PC-9 (cell line): Measurements from ENCODE around the gene ZSCAN5A. TPM values are rescaled to one million over a fixed set of nuclear protein-coding genes. Genes with fewer than 3 reads are reported as not detected.

Source experiments
- BruUV-seq: library from RNA; stranded (reverse); fragments of 400-500 nt; replicated peaks from 2 replicates; lab custom pipeline; 2021; lab: Mats Ljungman, UMichigan
- CTCF ChIA-PET: fragments of 300-600 bp; sonication (Branson Sonifier 250); formaldehyde crosslinking; loops from one replicate; lab custom pipeline; 2022; ENCODE audit warnings: antibody characterized with exemption; lab: Charles Lee
- POLR2A ChIA-PET: fragments of 300-600 bp; sonication (Branson Sonifier 250); formaldehyde crosslinking; loops from one replicate; lab custom pipeline; 2022; ENCODE audit warnings: antibody characterized with exemption; ENCODE audit not compliant: unreplicated experiment; lab: Charles Lee
- DNase-seq, 2 experiments: peaks; one replicate each; pipeline versions ENCODE4 v3.0.0 to v3.0.0-alpha.2; 2015 to 2022; ENCODE audit warnings: mixed read lengths in 1 of 2
- H2AFZ ChIP-seq: fragments of 200-600 bp; sonication (generic); 2 replicates; pipeline ENCODE4 v1.8.1; 2017; ENCODE audit warnings: antibody characterized with exemption
- H3F3A ChIP-seq: fragments of 200-600 bp; sonication (generic); 2 replicates; pipeline ENCODE4 v1.8.1; 2017; ENCODE audit warnings: antibody characterized with exemption, mild to moderate bottlenecking, low read depth; ENCODE audit not compliant: insufficient read depth
- H3K27ac ChIP-seq: fragments of 200-600 bp; sonication (generic); 2 replicates; pipeline ENCODE4 v1.6.1; 2016; ENCODE audit warnings: mixed run types
- H3K27me3 ChIP-seq: fragments of 200-600 bp; sonication (generic); 2 replicates; pipeline ENCODE4 v1.6.1; 2016; ENCODE audit warnings: low read depth, mixed run types; ENCODE audit not compliant: insufficient read depth
- H3K36me3 ChIP-seq: fragments of 200-600 bp; sonication (generic); 2 replicates; pipeline ENCODE4 v1.6.1; 2016; ENCODE audit warnings: low read depth, mixed run types
- H3K4me1 ChIP-seq: fragments of 200-600 bp; sonication (generic); replicated peaks from 2 replicates; pipeline ENCODE4 v1.6.1; 2016; ENCODE audit warnings: mixed run types; ENCODE audit not compliant: insufficient read depth
- H3K4me2 ChIP-seq: fragments of 200-600 bp; sonication (generic); 2 replicates; pipeline ENCODE4 v1.6.1; 2017; ENCODE audit warnings: mixed run types
- H3K4me3 ChIP-seq: fragments of 200-600 bp; sonication (generic); 2 replicates; pipeline ENCODE4 v1.6.1; 2016; ENCODE audit warnings: mixed run types
- H3K79me2 ChIP-seq: fragments of 200-600 bp; sonication (generic); 2 replicates; pipeline ENCODE4 v1.6.1; 2017; ENCODE audit warnings: low read depth, mixed run types
- H3K9me2 ChIP-seq: fragments of 200-600 bp; sonication (generic); 2 replicates; pipeline ENCODE4 v1.8.1; 2017; ENCODE audit warnings: mild to moderate bottlenecking; ENCODE audit not compliant: insufficient read depth
- H3K9me3 ChIP-seq: fragments of 200-600 bp; sonication (generic); 2 replicates; pipeline ENCODE4 v1.8.1; 2016; ENCODE audit warnings: low read depth; ENCODE audit not compliant: insufficient read depth
- H4K20me1 ChIP-seq: fragments of 200-600 bp; sonication (generic); 2 replicates; pipeline ENCODE4 v1.8.1; 2017; ENCODE audit not compliant: insufficient read depth
- CTCF ChIP-seq: fragments of 200-600 bp; sonication (generic); conservative IDR thresholded peaks from 2 replicates; pipeline ENCODE4 v1.6.1; 2017; ENCODE audit warnings: mixed run types, antibody characterized with exemption, mild to moderate bottlenecking, moderate library complexity
- EZH2 ChIP-seq: fragments of 200-600 bp; sonication (generic); IDR thresholded peaks from 2 replicates; pipeline ENCODE4 v1.8.0; 2017; ENCODE audit warnings: antibody characterized with exemption, low read depth
- intact Hi-C: fragments of 100-400 bp; cut with micrococcal nuclease; formaldehyde crosslinking; loops from one replicate; pipeline ENCODE4 v1.10.0; 2022; ENCODE audit not compliant: unreplicated experiment
- total RNA-seq: library from RNA; stranded (reverse); gene quantifications from 2 replicates; pipeline ENCODE4 v1.2.3, GENCODE V29; 2021

Gene ZSCAN5A
- total RNA-seq, 1 experiment from 2014 or later: 20.5 TPM

GRCh38 chr19:56297010-56297409 lies 17.6 kb downstream of the ZSCAN5A start:
- no peaks in the 10 kb centered on the region for H3K36me3 ChIP-seq
- ChIA-PET CTCF (no interaction called here), POLR2A (no interaction called here)
- no peaks in the 10 kb centered on the region for H3K79me2 ChIP-seq
- no peak overlapping the region for H2AFZ ChIP-seq
- no peak for DNase-seq
- TF ChIP-seq EZH2 (no peak), CTCF (no peak)
- BruUV-seq: no TSS peak
- H3K9me3 ChIP-seq: no peaks in the 10 kb centered on the region
- peaks cover 9% of the 10 kb centered on the region; the same call in 1 of the 2 replicates for H4K20me1 ChIP-seq
- no peak overlapping the region for H3K4me2 ChIP-seq
- no peaks in the 10 kb centered on the region for H3F3A ChIP-seq
- H3K27me3 ChIP-seq: no peaks in the 10 kb centered on the region
- H3K27ac ChIP-seq: no peak overlapping the region
- no peaks in the 10 kb centered on the region for H3K4me1 ChIP-seq
- H3K4me3 ChIP-seq: no peak overlapping the region
- no peaks in the 10 kb centered on the region for H3K9me2 ChIP-seq
- intact Hi-C loops: no loop called here

GRCh38 chr19:56295531-56296455 lies 18.8 kb downstream of the ZSCAN5A start:
- Histone ChIP-seq H3K27me3 (no peaks in the 10 kb centered on the region), H3K4me3 (no peak overlapping the region), H3K4me1 (no peaks in the 10 kb centered on the region), H3K27ac (no peak overlapping the region), H3K9me2 (no peaks in the 10 kb centered on the region), H3K9me3 (no peaks in the 10 kb centered on the region), H3K79me2 (no peaks in the 10 kb centered on the region), H2AFZ (no peak overlapping the region), H3K36me3 (no peaks in the 10 kb centered on the region), H3F3A (no peaks in the 10 kb centered on the region), H4K20me1 (peaks cover 9% of the 10 kb centered on the region; the same call in 1 of the 2 replicates), H3K4me2 (no peak overlapping the region)
- BruUV-seq: no TSS peak
- no peak for DNase-seq
- ChIA-PET CTCF (no interaction called here), POLR2A (no interaction called here)
- intact Hi-C loops: no loop called here
- TF ChIP-seq EZH2: no peak
- no peak for TF ChIP-seq CTCF

GRCh38 chr19:56294549-56294948 lies 20.1 kb downstream of the ZSCAN5A start:
- no peak overlapping the region for H3K4me3 ChIP-seq
- no peaks in the 10 kb centered on the region for H3K36me3 ChIP-seq
- CTCF ChIA-PET: no interaction called here
- DNase-seq: no peak
- no TSS peak for BruUV-seq
- no peaks in the 10 kb centered on the region for H3K79me2 ChIP-seq
- no peaks in the 10 kb centered on the region for H3K4me1 ChIP-seq
- no peaks in the 10 kb centered on the region for H3K9me3 ChIP-seq
- H4K20me1 ChIP-seq: peaks cover 9% of the 10 kb centered on the region; the same call in 1 of the 2 replicates
- no peak overlapping the region for H3K4me2 ChIP-seq
- TF ChIP-seq CTCF (no peak), EZH2 (no peak)
- no peak overlapping the region for H2AFZ ChIP-seq
- no peaks in the 10 kb centered on the region for H3K9me2 ChIP-seq
- POLR2A ChIA-PET: no interaction called here
- intact Hi-C loops: no loop called here
- no peak overlapping the region for H3K27ac ChIP-seq
- no peaks in the 10 kb centered on the region for H3F3A ChIP-seq
- H3K27me3 ChIP-seq: no peaks in the 10 kb centered on the region
